Measurements from ENCODE around the gene PIGT.

Gene PIGT

DNA sequence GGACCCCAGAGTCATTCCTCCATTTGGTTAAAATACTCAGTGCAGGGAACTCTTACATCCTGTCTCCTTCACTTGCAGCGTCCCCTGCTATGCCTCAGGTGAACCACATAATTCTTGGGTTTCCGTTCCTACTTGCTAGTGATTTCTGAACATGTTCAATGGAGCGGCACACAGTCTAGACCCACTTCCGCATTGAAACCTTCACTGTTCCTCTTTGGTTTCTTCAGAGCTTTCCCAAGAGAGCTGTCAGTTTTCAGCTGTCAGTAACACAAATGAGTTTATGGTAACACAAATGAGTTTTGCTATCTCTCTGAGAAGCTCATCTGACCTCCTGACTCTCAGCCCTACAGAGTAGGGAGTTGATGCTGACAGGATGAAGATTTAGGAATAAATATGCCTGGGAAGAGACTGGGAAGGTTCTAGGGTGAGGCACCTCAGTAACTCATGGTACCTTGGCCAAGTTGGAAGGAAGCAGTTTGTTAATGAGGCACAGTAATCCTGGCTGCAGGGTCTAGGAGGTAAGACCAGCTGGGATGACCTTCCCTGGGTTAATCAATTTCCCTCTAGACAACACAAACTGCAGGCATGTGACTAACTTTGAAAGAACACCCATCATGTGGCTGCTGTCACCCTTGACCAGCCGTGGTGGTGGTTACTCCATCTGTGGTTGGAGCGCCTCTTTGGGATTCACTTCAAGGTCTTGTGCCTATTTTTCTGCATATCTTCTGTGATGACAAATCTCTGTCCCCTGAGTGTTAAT lies 47.5 kb upstream of the PIGT start:
- no peaks in the 10 kb centered on the region for H3K27me3 ChIP-seq (ENCODE audit: insufficient read depth, low read length)
- H3K9me3 ChIP-seq (ENCODE audit: insufficient read depth, low read depth, low read length): no peaks in the 10 kb centered on the region
- no peak overlapping the region for H2AK5ac ChIP-seq (ENCODE audit: low read length)
- H3K4me1 ChIP-seq (ENCODE audit: control insufficient read depth in 1 of 2, insufficient read depth in 2 of 2, low read length in 2 of 2): peaks cover 5 to 7% of the 10 kb centered on the region in 2 experiments
- H3K36me3 ChIP-seq (ENCODE audit: control insufficient read depth in 1 of 2, insufficient read depth in 2 of 2, low read length in 2 of 2): peaks cover 16 to 32% of the 10 kb centered on the region in 2 experiments
- no peak overlapping the region for H2BK5ac ChIP-seq (ENCODE audit: low read depth, low read length, poor library complexity)
- H2BK12ac ChIP-seq (ENCODE audit: low read length): no peak overlapping the region
- no peak overlapping the region for H4K91ac ChIP-seq (ENCODE audit: low read depth, low read length)
- peak overlapping the region; percentile 21 for H3K23ac ChIP-seq (ENCODE audit: low read length)
- peak in 1 of 2 donors; percentile 24 for DNase-seq
- H3K27ac ChIP-seq (ENCODE audit: low read depth, low read length): no peak overlapping the region
- H3K4me2 ChIP-seq (ENCODE audit: low read length): no peak overlapping the region
- WGBS (ENCODE audit: extremely low coverage, insufficient coverage, insufficient read length): no CpG with 5 or more reads among the region's 6 CpGs
- no peaks in the 10 kb centered on the region for H3K79me1 ChIP-seq (ENCODE audit: low read length)
- H3K18ac ChIP-seq (ENCODE audit: low read length): no peak overlapping the region
- H3K79me2 ChIP-seq (ENCODE audit: control insufficient read depth, insufficient read depth, low read length, poor library complexity): peaks cover 6% of the 10 kb centered on the region
- no peak overlapping the region for H3K4ac ChIP-seq (ENCODE audit: low read depth, low read length)
- no peak overlapping the region for H4K12ac ChIP-seq (ENCODE audit: low read depth, low read length)
- H3K4me3 ChIP-seq (ENCODE audit: low read depth, low read length): no peak overlapping the region
- H4K8ac ChIP-seq (ENCODE audit: low read depth, low read length): no peak overlapping the region
- no peak overlapping the region for H3K9ac ChIP-seq (ENCODE audit: low read length)
- no peak overlapping the region for H3K14ac ChIP-seq (ENCODE audit: low read length)
- no peak overlapping the region for H2BK120ac ChIP-seq (ENCODE audit: insufficient read depth, low read length, poor library complexity)
- H2AFZ ChIP-seq (ENCODE audit: insufficient read depth, low read length, poor library complexity): no peak overlapping the region

DNA sequence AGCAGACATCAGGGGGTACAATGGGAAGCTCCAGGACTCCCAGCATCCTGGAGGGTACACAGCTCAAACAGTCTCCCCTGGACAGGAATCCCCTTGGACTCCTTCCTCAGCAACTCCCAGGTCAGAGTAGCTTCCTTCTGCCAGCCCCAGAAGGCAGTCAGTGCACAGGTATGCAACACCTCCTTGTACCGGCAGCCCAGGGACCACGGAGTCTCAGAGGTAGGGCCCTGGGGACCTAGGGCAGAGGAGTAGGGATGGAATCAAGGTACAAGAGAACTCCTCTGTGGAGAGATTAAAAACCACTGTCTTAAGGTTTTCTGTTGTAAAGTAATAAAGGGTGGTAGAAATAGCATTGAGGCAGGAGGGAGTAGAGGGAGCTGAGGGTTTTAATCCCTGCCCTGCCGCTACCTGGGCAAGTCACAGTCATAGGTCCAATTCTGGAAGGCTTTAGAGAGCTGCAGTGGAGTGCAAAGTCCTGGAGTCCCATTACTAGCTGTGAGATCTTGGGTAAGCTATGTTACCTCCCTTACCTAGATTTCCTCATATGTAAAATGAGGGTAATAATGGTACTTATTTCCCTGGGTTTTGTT lies 45.3 kb upstream of the PIGT start:
- no peak overlapping the region for H4K8ac ChIP-seq (ENCODE audit: low read depth, low read length)
- H3K18ac ChIP-seq (ENCODE audit: low read length): no peak overlapping the region
- no peak overlapping the region for H4K12ac ChIP-seq (ENCODE audit: low read depth, low read length)
- H3K4me2 ChIP-seq (ENCODE audit: low read length): no peak overlapping the region
- no peaks in the 10 kb centered on the region for H3K79me1 ChIP-seq (ENCODE audit: low read length)
- H3K9me3 ChIP-seq (ENCODE audit: insufficient read depth, low read depth, low read length): no peaks in the 10 kb centered on the region
- H2BK5ac ChIP-seq (ENCODE audit: low read depth, low read length, poor library complexity): no peak overlapping the region
- no peak overlapping the region for H2AK5ac ChIP-seq (ENCODE audit: low read length)
- H3K27me3 ChIP-seq (ENCODE audit: insufficient read depth, low read length): no peaks in the 10 kb centered on the region
- H2AFZ ChIP-seq (ENCODE audit: insufficient read depth, low read length, poor library complexity): no peak overlapping the region
- no peak for DNase-seq
- H2BK120ac ChIP-seq (ENCODE audit: insufficient read depth, low read length, poor library complexity): no peak overlapping the region
- H4K91ac ChIP-seq (ENCODE audit: low read depth, low read length): no peak overlapping the region
- H3K79me2 ChIP-seq (ENCODE audit: control insufficient read depth, insufficient read depth, low read length, poor library complexity): no peaks in the 10 kb centered on the region
- H3K4me3 ChIP-seq (ENCODE audit: low read depth, low read length): no peak overlapping the region
- H3K4me1 ChIP-seq (ENCODE audit: control insufficient read depth in 1 of 2, insufficient read depth in 2 of 2, low read length in 2 of 2): peaks cover 3 to 6% of the 10 kb centered on the region in 2 experiments
- peaks cover 20 to 32% of the 10 kb centered on the region in 2 experiments for H3K36me3 ChIP-seq (ENCODE audit: control insufficient read depth in 1 of 2, insufficient read depth in 2 of 2, low read length in 2 of 2)
- no peak overlapping the region for H3K27ac ChIP-seq (ENCODE audit: low read depth, low read length)
- no peak overlapping the region for H3K23ac ChIP-seq (ENCODE audit: low read length)
- WGBS (ENCODE audit: extremely low coverage, insufficient coverage, insufficient read length): no CpG with 5 or more reads among the region's 3 CpGs
- H3K4ac ChIP-seq (ENCODE audit: low read depth, low read length): no peak overlapping the region
- no peak overlapping the region for H2BK12ac ChIP-seq (ENCODE audit: low read length)
- H3K9ac ChIP-seq (ENCODE audit: low read length): no peak overlapping the region
- no peak overlapping the region for H3K14ac ChIP-seq (ENCODE audit: low read length)

DNA sequence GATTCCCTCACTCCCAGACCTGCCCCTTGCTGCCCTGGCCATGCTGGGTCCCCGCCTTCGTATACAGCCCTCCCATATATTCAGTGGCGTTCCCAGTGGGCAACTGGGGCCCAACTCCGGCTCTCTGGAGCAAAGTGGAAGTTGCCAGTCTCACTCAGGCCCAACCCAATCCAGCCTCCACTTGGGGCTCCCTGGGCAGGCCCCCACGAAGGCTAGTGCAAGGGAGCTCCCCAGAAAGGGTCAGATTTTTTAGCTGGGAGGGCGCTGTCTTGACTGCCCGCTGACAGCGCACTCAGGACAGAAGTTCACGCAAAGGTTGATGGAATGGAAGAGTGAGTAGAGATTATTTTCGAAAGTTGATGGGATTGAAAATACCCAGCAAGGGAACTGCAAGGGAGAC lies 43.7 kb upstream of the PIGT start:
- no peaks in the 10 kb centered on the region for H3K9me3 ChIP-seq (ENCODE audit: insufficient read depth, low read depth, low read length)
- WGBS (ENCODE audit: extremely low coverage, insufficient coverage, insufficient read length): no CpG with 5 or more reads among the region's 10 CpGs
- H4K12ac ChIP-seq (ENCODE audit: low read depth, low read length): no peak overlapping the region
- H3K18ac ChIP-seq (ENCODE audit: low read length): no peak overlapping the region
- H3K79me1 ChIP-seq (ENCODE audit: low read length): no peaks in the 10 kb centered on the region
- no peak overlapping the region for H3K14ac ChIP-seq (ENCODE audit: low read length)
- H3K4me3 ChIP-seq (ENCODE audit: low read depth, low read length): no peak overlapping the region
- no peak overlapping the region for H2BK12ac ChIP-seq (ENCODE audit: low read length)
- H2AFZ ChIP-seq (ENCODE audit: insufficient read depth, low read length, poor library complexity): no peak overlapping the region
- H4K8ac ChIP-seq (ENCODE audit: low read depth, low read length): no peak overlapping the region
- H2BK5ac ChIP-seq (ENCODE audit: low read depth, low read length, poor library complexity): no peak overlapping the region
- no peak overlapping the region for H3K23ac ChIP-seq (ENCODE audit: low read length)
- no peak overlapping the region for H3K27ac ChIP-seq (ENCODE audit: low read depth, low read length)
- H3K36me3 ChIP-seq (ENCODE audit: control insufficient read depth in 1 of 2, insufficient read depth in 2 of 2, low read length in 2 of 2): peaks cover 14 to 20% of the 10 kb centered on the region in 2 experiments
- no peak overlapping the region for H3K4me2 ChIP-seq (ENCODE audit: low read length)
- peaks cover 3 to 6% of the 10 kb centered on the region in 2 experiments for H3K4me1 ChIP-seq (ENCODE audit: control insufficient read depth in 1 of 2, insufficient read depth in 2 of 2, low read length in 2 of 2)
- no peak overlapping the region for H2BK120ac ChIP-seq (ENCODE audit: insufficient read depth, low read length, poor library complexity)
- no peak overlapping the region for H2AK5ac ChIP-seq (ENCODE audit: low read length)
- no peak overlapping the region for H4K91ac ChIP-seq (ENCODE audit: low read depth, low read length)
- H3K4ac ChIP-seq (ENCODE audit: low read depth, low read length): no peak overlapping the region
- DNase-seq: no peak
- no peaks in the 10 kb centered on the region for H3K27me3 ChIP-seq (ENCODE audit: insufficient read depth, low read length)
- H3K9ac ChIP-seq (ENCODE audit: low read length): no peak overlapping the region
- no peaks in the 10 kb centered on the region for H3K79me2 ChIP-seq (ENCODE audit: control insufficient read depth, insufficient read depth, low read length, poor library complexity)

DNA sequence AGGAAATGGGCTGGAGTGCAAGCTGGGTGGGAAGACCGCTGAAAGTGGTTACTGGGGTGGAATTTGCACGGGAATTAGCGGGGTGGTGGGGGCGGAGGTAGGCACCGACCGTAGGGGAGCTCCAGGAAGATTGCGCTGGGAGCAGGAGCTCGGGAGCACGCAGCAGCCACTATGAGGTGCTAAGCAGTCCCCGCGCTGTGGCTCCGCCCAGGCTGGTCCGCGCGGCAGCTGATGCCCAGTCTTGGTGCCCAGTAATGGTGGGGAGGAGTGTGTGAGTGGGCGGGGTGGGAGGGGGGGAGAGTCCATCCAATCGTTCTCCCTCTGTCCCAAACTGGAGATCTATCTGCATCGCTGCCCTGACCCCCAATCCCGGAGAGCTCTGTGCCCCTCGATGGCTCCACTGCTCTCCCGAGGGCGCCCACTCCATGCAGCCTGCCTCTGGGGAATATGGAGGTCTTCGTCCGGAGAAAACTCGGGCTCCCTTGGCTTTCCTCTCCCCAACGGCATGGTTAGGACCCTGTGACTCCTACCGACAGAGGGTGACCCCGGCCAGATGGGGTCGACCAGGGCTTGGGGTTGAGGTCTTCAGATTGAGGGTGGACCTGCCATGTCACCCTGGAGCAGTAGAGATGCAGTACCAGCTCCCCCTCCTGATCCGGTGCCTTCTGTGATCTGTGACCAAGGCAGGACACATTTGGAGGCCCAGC lies 43.1 kb upstream of the PIGT start:
- no CpG with 5 or more reads among the region's 30 CpGs for WGBS (ENCODE audit: extremely low coverage, insufficient coverage, insufficient read length)

More for the DNA sequence above, 43.1 kb upstream of the PIGT start:
- Histone ChIP-seq H3K23ac (ENCODE audit: low read length) (no peak overlapping the region), H2BK12ac (ENCODE audit: low read length) (no peak overlapping the region), H2BK5ac (ENCODE audit: low read depth, low read length, poor library complexity) (no peak overlapping the region), H2AK5ac (ENCODE audit: low read length) (no peak overlapping the region), H3K4me3 (ENCODE audit: low read depth, low read length) (no peak overlapping the region), H3K4me1 (ENCODE audit: control insufficient read depth in 1 of 2, insufficient read depth in 2 of 2, low read length in 2 of 2) (peaks cover 3 to 6% of the 10 kb centered on the region in 2 experiments), H2AFZ (ENCODE audit: insufficient read depth, low read length, poor library complexity) (no peak overlapping the region), H3K27ac (ENCODE audit: low read depth, low read length) (no peak overlapping the region), H3K79me1 (ENCODE audit: low read length) (no peaks in the 10 kb centered on the region), H4K12ac (ENCODE audit: low read depth, low read length) (no peak overlapping the region), H3K79me2 (ENCODE audit: control insufficient read depth, insufficient read depth, low read length, poor library complexity) (no peaks in the 10 kb centered on the region), H3K36me3 (ENCODE audit: control insufficient read depth in 1 of 2, insufficient read depth in 2 of 2, low read length in 2 of 2) (peaks cover 9 to 14% of the 10 kb centered on the region in 2 experiments), H3K4me2 (ENCODE audit: low read length) (peak overlapping the region; percentile 58), H4K8ac (ENCODE audit: low read depth, low read length) (no peak overlapping the region), H3K14ac (ENCODE audit: low read length) (no peak overlapping the region), H3K27me3 (ENCODE audit: insufficient read depth, low read length) (no peaks in the 10 kb centered on the region), H3K4ac (ENCODE audit: low read depth, low read length) (no peak overlapping the region), H2BK120ac (ENCODE audit: insufficient read depth, low read length, poor library complexity) (no peak overlapping the region), H4K91ac (ENCODE audit: low read depth, low read length) (no peak overlapping the region), H3K9me3 (ENCODE audit: insufficient read depth, low read depth, low read length) (no peaks in the 10 kb centered on the region), H3K18ac (ENCODE audit: low read length) (no peak overlapping the region), H3K9ac (ENCODE audit: low read length) (no peak overlapping the region)
- DNase-seq: no peak
